Activated CD4-positive, alpha-beta T cell treated with anti-CD3 and anti-CD28 coated beads for 36 hours (primary cell): Measurements from ENCODE around the gene RPUSD4. TPM values are rescaled to one million over a fixed set of nuclear protein-coding genes. Genes with fewer than 3 reads are reported as not detected.
"Not testable (repeated sequence)": the region's sequence is repeated elsewhere in the genome, so short reads cannot be mapped to it uniquely, and the experiment has no call there.

Experiments
- ATAC-seq: fragments of 200-7000 bp; cut with Tn5 transposase; one replicate; pipeline ENCODE4 v1.10.0; 2021; ENCODE audit warnings: mild to moderate bottlenecking, moderate library complexity
- CTCF ChIA-PET: fragments of 350-600 bp; sonication (Branson Sonifier 250); formaldehyde crosslinking; loops from one replicate; lab custom pipeline; 2021; ENCODE audit warnings: antibody characterized with exemption; lab: Charles Lee
- POLR2A ChIA-PET: fragments of 350-600 bp; sonication (Branson Sonifier 250); formaldehyde crosslinking; loops from one replicate; lab custom pipeline; 2021; ENCODE audit warnings: antibody characterized with exemption, inconsistent platforms; lab: Charles Lee
- DNase-seq: peaks from one replicate; pipeline ENCODE4 v3.0.0-alpha.2; 2020
- H3K27ac Mint-ChIP-seq: one replicate; pipeline ENCODE4 v1.8.0; 2021; ENCODE audit warnings: mixed read lengths
- H3K27me3 Mint-ChIP-seq: one replicate; pipeline ENCODE4 v1.8.0; 2021; ENCODE audit warnings: mixed read lengths
- H3K36me3 Mint-ChIP-seq: one replicate; pipeline ENCODE4 v1.8.0; 2021; ENCODE audit warnings: low read depth, mixed read lengths
- H3K4me1 Mint-ChIP-seq: one replicate; pipeline ENCODE4 v1.8.0; 2021; ENCODE audit warnings: mixed read lengths
- H3K4me3 Mint-ChIP-seq: one replicate; pipeline ENCODE4 v1.8.0; 2021; ENCODE audit warnings: mild to moderate bottlenecking, moderate library complexity, mixed read lengths
- H3K9me3 Mint-ChIP-seq: one replicate; pipeline ENCODE4 v1.8.0; 2021; ENCODE audit warnings: low read depth, mixed read lengths
- intact Hi-C, 2 experiments: fragments of 100-400 bp; cut with DNase I in 1 of 2; cut with micrococcal nuclease in 1 of 2; formaldehyde crosslinking; loops; one replicate each; pipeline versions ENCODE4 v1.14.2 to v1.15.1; 2022 to 2024; cut with DNase I, micrococcal nuclease
- total RNA-seq, 2 experiments: library from RNA; stranded (reverse); gene quantifications; one replicate each; pipeline ENCODE4 v1.2.3, GENCODE V29; 2021

Gene RPUSD4, protein sequence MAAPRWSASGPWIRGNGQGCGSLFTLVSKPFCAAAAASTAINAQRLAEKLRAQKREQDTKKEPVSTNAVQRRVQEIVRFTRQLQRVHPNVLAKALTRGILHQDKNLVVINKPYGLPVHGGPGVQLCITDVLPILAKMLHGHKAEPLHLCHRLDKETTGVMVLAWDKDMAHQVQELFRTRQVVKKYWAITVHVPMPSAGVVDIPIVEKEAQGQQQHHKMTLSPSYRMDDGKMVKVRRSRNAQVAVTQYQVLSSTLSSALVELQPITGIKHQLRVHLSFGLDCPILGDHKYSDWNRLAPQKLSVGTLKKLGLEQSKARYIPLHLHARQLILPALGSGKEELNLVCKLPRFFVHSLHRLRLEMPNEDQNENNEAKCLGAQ
- total RNA-seq: 10 to 100 TPM; 31.0 to 33.9 TPM

DNA sequence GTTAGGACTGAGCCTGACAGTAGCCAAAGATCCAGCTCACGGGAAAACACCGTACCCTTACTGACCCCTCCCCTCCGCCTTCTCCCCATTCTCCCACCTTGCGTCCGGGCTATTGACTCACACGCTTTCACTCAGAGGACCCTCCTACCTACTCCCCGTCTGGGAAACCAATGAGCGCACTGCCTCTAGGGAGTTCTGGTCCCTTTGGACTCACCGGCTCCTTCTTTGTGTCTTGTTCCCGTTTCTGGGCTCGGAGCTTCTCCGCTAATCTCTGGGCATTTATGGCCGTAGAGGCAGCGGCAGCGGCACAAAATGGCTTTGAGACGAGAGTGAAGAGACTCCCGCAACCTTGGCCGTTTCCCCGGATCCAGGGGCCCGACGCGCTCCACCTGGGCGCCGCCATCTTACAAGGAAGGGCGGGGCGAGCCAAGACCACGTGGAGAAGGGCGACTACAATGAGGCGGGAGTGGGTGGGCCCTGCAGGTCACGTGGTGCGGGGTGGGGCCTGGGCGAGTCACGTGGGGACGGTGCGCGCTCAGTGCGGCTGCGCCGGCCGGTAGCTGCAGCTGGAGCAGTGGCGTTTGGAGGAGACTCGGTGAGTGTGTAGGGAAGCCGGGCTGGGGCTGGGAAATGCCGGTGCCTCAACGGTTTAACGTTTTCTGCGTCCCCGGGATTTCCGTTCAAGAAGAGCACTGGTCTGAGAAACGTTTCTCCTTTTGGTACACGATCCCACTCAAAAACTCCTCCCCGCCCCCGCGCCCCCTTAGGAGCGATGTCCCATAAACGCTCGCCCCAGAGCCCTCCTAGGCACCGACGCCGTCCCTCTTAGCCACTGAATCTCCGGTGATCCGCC is at the start of gene RPUSD4, which contains the start of gene FAM118B:
RPUSD4 (minus strand) TSS at position 415 of the 853 bp plus-strand sequence; CDS start at position 403, 12 bp downstream.
FAM118B (plus strand) TSS at position 547 of the 853 bp plus-strand sequence. CDS start 23,220 bp downstream, outside the sequence.
- Mint-ChIP-seq H3K9me3 (no peaks in the 10 kb centered on the region), H3K27me3 (no peaks in the 10 kb centered on the region), H3K4me3 (peak within 1 kb of the TSS; percentile 98), H3K27ac (peak within 1 kb of the TSS; percentile 93), H3K36me3 (peaks cover 27% of the 10 kb centered on the region), H3K4me1 (peaks cover 39% of the 10 kb centered on the region)
- CTCF ChIA-PET: interaction anchor here (0.8 to 1.5 kb wide), 2 partner anchors 11 to 22 kb away, joined by 3 read pairs; no protein-coding TSS in a partner anchor
- ATAC-seq: peak; percentile 94
- DNase-seq: peak; percentile 99
- intact Hi-C loops: loop anchor here (1.0 to 10.0 kb wide), 13 partner anchors 57 to 1587 kb away; partner anchors contain the start of genes TIRAP (in 2 of the 2), CHEK1 (in 1 of the 2), DCPS (in 1 of the 2) and FOXRED1 (in 1 of the 2)
- POLR2A ChIA-PET: interaction anchor here (0.6 to 1.0 kb wide), 3 partner anchors 11 to 323 kb away, joined by 3 to 4 read pairs (median 3); partner anchors contain the start of gene DCPS

DNA sequence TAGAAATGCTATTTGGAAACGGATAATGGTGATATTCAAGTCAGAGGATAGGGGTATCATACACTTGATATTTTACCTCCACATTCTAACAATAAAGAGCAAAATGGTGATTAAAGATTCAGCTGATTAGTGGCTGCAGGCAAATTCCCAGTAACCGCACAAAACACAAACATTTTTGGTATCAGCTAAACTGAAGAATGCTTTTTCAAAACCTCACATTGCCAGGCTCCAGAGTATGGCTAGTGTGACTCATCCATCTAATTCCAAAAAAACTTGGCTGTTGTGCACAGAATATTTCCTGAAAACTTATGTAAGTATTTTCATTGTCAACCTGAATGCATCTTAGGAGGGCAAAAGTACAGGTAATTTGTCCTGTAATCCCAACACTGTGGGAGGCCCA is 46.3 kb upstream of the RPUSD4 start:
- no peaks in the 10 kb centered on the region for H3K9me3 Mint-ChIP-seq
- H3K36me3 Mint-ChIP-seq: peaks cover 15% of the 10 kb centered on the region
- H3K4me3 Mint-ChIP-seq: no peak overlapping the region
- ChIA-PET CTCF (interaction anchor here (1.3 kb wide), 1 partner anchor 1145 kb away, joined by 3 read pairs; no protein-coding TSS in a partner anchor), POLR2A (no interaction called here)
- H3K27me3 Mint-ChIP-seq: no peaks in the 10 kb centered on the region
- H3K4me1 Mint-ChIP-seq: no peaks in the 10 kb centered on the region
- intact Hi-C loops: no loop called here
- no peak overlapping the region for H3K27ac Mint-ChIP-seq
- no peak for DNase-seq
- ATAC-seq: no peak

DNA sequence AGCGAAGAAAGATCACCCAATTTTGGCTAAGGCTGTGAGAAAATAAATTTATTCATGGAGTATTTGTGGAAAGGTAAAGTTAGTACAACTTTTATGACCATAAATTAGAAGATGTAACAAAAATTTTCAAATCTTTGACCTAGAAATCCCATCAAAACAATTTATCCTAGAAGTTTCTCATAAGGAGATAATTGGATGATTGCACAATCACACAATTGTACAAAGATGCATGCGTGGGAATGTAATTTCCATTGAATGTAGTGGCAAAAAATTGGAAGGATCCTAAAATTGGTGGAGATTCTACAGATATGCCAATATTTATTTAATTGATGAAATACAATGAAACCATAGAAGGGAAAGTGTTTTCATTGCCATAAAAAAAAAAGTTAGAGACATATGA is 45.7 kb upstream of the RPUSD4 start:
- intact Hi-C loops: no loop called here
- POLR2A ChIA-PET: interaction anchor here (0.6 kb wide), 1 partner anchor 348 kb away, joined by 4 read pairs; no protein-coding TSS in a partner anchor
- H3K9me3 Mint-ChIP-seq: no peaks in the 10 kb centered on the region
- CTCF ChIA-PET: interaction anchor here (1.3 kb wide), 1 partner anchor 1144 kb away, joined by 3 read pairs; no protein-coding TSS in a partner anchor
- no peak overlapping the region for H3K27ac Mint-ChIP-seq
- DNase-seq (no peak), ATAC-seq (no peak)
- H3K4me3 Mint-ChIP-seq: no peak overlapping the region
- H3K4me1 Mint-ChIP-seq: no peaks in the 10 kb centered on the region
- no peaks in the 10 kb centered on the region for H3K27me3 Mint-ChIP-seq
- H3K36me3 Mint-ChIP-seq: peaks cover 15% of the 10 kb centered on the region

DNA sequence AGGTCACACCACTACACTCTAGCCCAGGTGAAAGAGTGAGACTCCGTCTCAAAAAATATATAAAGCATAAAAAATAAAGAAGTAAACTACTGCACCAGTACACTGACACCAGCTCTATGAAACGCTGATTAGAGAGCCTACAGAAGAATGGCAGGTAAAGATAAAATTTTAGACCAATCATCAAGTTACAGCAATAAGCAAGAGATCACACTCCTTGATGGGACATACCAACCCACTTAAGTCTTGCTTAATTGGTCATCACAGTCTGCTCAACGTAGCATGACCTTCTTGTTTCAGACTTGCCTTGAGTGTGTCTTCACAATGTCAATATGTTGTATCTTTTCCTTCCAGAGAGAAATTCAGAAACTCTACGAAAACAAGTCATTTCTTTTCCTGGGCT is 44.8 kb upstream of the RPUSD4 start:
- ChIA-PET CTCF (interaction anchor here (0.6 to 1.3 kb wide), 3 partner anchors 18 to 1143 kb away, joined by 3 read pairs; no protein-coding TSS in a partner anchor), POLR2A (no interaction called here)
- no peak for ATAC-seq
- H3K36me3 Mint-ChIP-seq: peaks cover 12% of the 10 kb centered on the region
- no peak overlapping the region for H3K27ac Mint-ChIP-seq
- intact Hi-C loops: no loop called here
- H3K27me3 Mint-ChIP-seq: no peaks in the 10 kb centered on the region
- no peak overlapping the region for H3K4me3 Mint-ChIP-seq
- no peaks in the 10 kb centered on the region for H3K4me1 Mint-ChIP-seq
- no peaks in the 10 kb centered on the region for H3K9me3 Mint-ChIP-seq
- no peak for DNase-seq

DNA sequence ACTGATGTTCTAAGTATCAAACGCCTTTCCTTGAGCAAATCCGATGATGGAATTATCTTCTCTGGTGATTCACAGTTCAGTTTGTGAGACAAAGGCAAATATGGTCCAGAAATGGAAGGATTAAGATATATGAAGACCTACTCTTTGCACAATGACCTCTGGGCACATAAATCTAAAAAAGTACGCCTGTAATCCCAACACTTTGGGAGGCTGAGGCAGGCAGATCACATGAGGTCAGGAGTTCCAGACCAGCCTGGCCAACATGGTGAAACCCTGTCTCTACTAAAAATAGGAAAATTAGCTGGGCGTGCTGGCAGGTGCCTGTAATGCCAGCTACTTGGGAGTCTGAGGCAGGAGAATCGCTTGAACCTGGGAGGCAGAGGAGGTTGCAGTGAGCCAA is 44.1 kb upstream of the RPUSD4 start:
- H3K27ac Mint-ChIP-seq, intact Hi-C loops, DNase-seq, H3K27me3 Mint-ChIP-seq, H3K4me3 Mint-ChIP-seq, ATAC-seq, H3K36me3 Mint-ChIP-seq, POLR2A ChIA-PET, H3K4me1 Mint-ChIP-seq, H3K9me3 Mint-ChIP-seq: not testable (repeated sequence)
- CTCF ChIA-PET: interaction anchor here (0.6 kb wide), 1 partner anchor 177 kb away, joined by 3 read pairs; no protein-coding TSS in a partner anchor

DNA sequence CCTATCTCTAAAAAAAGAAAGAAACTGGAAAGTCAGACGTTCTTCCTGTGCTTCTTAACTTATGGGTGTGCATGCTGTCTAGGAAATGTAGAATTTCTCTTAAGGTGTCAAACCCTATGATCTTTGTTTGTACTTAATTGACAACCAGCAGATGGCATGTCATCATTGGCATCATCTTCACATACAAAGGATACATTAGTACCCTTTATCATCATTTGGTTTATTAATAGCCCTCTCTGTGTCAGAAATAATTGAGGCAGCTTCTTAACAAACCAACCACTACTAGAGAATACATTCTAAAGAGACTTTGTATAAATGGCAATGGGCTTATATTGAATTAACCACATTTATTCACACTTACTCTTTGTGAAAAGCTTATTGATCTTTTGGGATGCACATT is 43.4 kb upstream of the RPUSD4 start:
- no peaks in the 10 kb centered on the region for H3K9me3 Mint-ChIP-seq
- no peak for ATAC-seq
- ChIA-PET CTCF (interaction anchor here (1.1 kb wide), 1 partner anchor 18 kb away, joined by 4 read pairs; no protein-coding TSS in a partner anchor), POLR2A (interaction anchor here (0.5 kb wide), 1 partner anchor 17 kb away, joined by 3 read pairs; no protein-coding TSS in a partner anchor)
- H3K4me1 Mint-ChIP-seq: no peaks in the 10 kb centered on the region
- intact Hi-C loops: no loop called here
- no peak for DNase-seq
- no peak overlapping the region for H3K27ac Mint-ChIP-seq
- peaks cover 6% of the 10 kb centered on the region for H3K36me3 Mint-ChIP-seq
- no peaks in the 10 kb centered on the region for H3K27me3 Mint-ChIP-seq
- no peak overlapping the region for H3K4me3 Mint-ChIP-seq

DNA sequence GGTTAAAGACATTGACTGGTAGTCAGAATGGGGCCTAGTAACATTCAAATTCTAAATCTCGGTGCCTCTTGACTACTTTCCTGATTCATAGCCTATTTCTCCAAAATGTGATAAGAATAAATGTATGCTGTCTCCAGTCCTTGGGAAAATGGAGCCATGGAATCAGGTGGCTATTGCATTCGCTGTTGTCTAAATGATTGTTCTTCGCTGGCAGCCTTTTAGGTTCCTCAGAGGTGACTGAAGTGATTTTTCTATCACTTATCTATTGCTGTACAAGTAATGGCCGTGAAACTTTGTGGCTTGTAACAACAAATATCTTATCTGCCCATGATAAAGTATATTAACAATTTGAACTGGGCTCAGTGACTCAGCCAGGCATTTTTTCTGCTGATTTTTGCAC is 41.8 kb upstream of the RPUSD4 start:
- peaks cover 9% of the 10 kb centered on the region for H3K36me3 Mint-ChIP-seq
- H3K4me3 Mint-ChIP-seq: no peak overlapping the region
- no peaks in the 10 kb centered on the region for H3K9me3 Mint-ChIP-seq
- no peak overlapping the region for H3K27ac Mint-ChIP-seq
- intact Hi-C loops: no loop called here
- ChIA-PET CTCF (interaction anchor here (0.7 to 1.9 kb wide), 2 partner anchors 10 to 66 kb away, joined by 3 to 4 read pairs; no protein-coding TSS in a partner anchor), POLR2A (no interaction called here)
- H3K27me3 Mint-ChIP-seq: no peaks in the 10 kb centered on the region
- H3K4me1 Mint-ChIP-seq: no peaks in the 10 kb centered on the region
- ATAC-seq: no peak
- DNase-seq: no peak

DNA sequence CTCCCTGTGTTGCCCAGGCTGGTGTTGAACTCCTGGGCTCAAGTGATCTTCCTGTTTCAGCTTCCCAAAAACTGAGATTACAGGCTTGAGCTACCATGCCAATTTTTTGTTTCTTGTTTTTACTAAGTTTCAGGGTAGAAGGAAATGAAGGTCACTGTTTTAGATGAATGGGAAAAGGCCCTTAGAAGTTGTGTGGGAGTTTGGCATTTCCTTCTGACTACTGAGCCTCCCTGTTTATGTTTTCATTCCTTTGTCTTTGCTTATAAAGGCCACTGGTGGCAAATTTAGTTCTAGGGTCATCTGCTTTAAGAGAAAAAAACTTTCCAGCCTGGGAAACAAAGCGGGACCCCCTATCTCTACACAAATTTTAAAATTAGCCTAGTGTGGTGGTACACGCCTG is 35.2 kb upstream of the RPUSD4 start:
- intact Hi-C loops: no loop called here
- no peak for DNase-seq
- ATAC-seq: no peak
- Mint-ChIP-seq H3K36me3 (peaks cover 20% of the 10 kb centered on the region), H3K4me1 (no peaks in the 10 kb centered on the region), H3K9me3 (no peaks in the 10 kb centered on the region), H3K27ac (no peak overlapping the region), H3K4me3 (no peak overlapping the region), H3K27me3 (no peaks in the 10 kb centered on the region)
- POLR2A ChIA-PET: no interaction called here
- CTCF ChIA-PET: interaction anchor here (0.9 kb wide), 1 partner anchor 63 kb away, joined by 3 read pairs; no protein-coding TSS in a partner anchor

DNA sequence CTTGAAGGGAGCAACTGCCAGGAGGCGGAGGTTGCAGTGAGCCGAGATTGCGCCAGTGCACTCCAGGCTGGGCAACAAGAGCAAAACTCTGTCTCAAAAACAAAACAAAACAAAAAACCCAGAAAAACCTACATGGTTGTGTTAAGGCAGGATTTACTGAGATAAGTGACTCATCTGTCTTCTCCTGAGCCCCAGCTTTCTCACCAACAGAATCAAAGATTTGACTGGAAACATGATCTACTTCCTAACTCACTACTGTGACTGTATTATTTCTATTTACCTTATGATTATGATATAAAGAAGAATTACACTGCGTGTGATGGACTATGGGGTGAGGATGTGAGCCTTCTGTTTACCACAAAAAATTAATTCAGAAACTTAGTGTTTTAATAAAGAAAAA is 21.9 kb upstream of the RPUSD4 start:
- H3K4me1 Mint-ChIP-seq: no peaks in the 10 kb centered on the region
- no peak overlapping the region for H3K4me3 Mint-ChIP-seq
- no peak overlapping the region for H3K27ac Mint-ChIP-seq
- no peaks in the 10 kb centered on the region for H3K27me3 Mint-ChIP-seq
- intact Hi-C loops: no loop called here
- ATAC-seq (peak; percentile 42), DNase-seq (no peak)
- ChIA-PET CTCF (interaction anchor here (0.7 kb wide), 1 partner anchor 36 kb away, joined by 4 read pairs; the partner anchor contains the start of genes FOXRED1 and SRPRA), POLR2A (no interaction called here)
- peaks cover 14% of the 10 kb centered on the region for H3K36me3 Mint-ChIP-seq
- no peaks in the 10 kb centered on the region for H3K9me3 Mint-ChIP-seq

DNA sequence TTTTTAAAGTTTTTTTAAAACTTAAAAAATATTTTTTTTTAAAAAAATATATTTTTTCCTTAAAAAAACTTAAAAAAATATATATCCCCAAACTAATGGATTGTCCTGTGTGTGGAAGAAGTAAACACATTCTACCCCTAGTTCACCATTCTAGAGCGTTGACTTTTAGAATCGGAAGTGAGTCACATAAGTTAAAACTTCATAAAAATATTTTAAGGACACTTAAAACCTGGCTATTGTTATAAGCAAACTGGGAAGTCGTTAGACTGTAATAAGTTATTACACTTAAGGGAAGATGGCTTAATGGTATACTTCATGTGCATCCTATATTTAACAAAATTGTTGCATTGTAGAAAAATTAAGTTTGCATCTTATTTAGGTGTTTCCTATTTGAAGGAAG is 21.2 kb upstream of the RPUSD4 start:
- H3K36me3 Mint-ChIP-seq: peaks cover 10% of the 10 kb centered on the region
- no peaks in the 10 kb centered on the region for H3K9me3 Mint-ChIP-seq
- no peaks in the 10 kb centered on the region for H3K4me1 Mint-ChIP-seq
- no peak overlapping the region for H3K27ac Mint-ChIP-seq
- H3K27me3 Mint-ChIP-seq: no peaks in the 10 kb centered on the region
- CTCF ChIA-PET: interaction anchor here (0.7 kb wide), 1 partner anchor 8 kb away, joined by 3 read pairs; no protein-coding TSS in a partner anchor
- H3K4me3 Mint-ChIP-seq: no peak overlapping the region
- intact Hi-C loops: no loop called here
- ATAC-seq: no peak
- POLR2A ChIA-PET: no interaction called here
- DNase-seq: no peak
